IMR-90 (cell line): Measurements from ENCODE around the gene AFAP1L1. TPM values are rescaled to one million over a fixed set of nuclear protein-coding genes. Genes with fewer than 3 reads are reported as not detected.

ENCODE experiments used
- ATAC-seq: fragments of 200-7000 bp; cut with Tn5 transposase; 2 replicates; pipeline ENCODE4 v1.9.1; 2020; ENCODE audit warnings: low read depth, mild to moderate bottlenecking, moderate library complexity
- BruUV-seq: library from RNA; stranded (reverse); fragments of 400-500 nt; replicated peaks from 2 replicates; lab custom pipeline; 2021; lab: Mats Ljungman, UMichigan
- CTCF ChIA-PET: fragments of 300-600 bp; formaldehyde crosslinking; extraction: SDS; loops from one replicate; lab custom pipeline; 2021; ENCODE audit warnings: antibody characterized with exemption; lab: Yijun Ruan, JAX
- POLR2A ChIA-PET: fragments of 300-600 bp; sonication (Branson Sonifier 250); formaldehyde crosslinking; loops from one replicate; lab custom pipeline; 2022; ENCODE audit warnings: antibody characterized with exemption; ENCODE audit not compliant: unreplicated experiment; lab: Charles Lee
- DNase-seq: peaks from one replicate; pipeline ENCODE4 v3.0.0; 2013
- H2AFZ ChIP-seq: replicated peaks from 2 replicates; pipeline ENCODE3; 2013; ENCODE audit warnings: low read length, mild to moderate bottlenecking; ENCODE audit not compliant: poor library complexity
- H2AK5ac ChIP-seq: 2 replicates; pipeline ENCODE4 v1.6.1; 2013; ENCODE audit warnings: low read depth, low read length, inconsistent platforms
- H2AK9ac ChIP-seq: replicated peaks from 2 replicates; pipeline ENCODE3; 2013; ENCODE audit warnings: mild to moderate bottlenecking, low read depth, low read length, moderate library complexity; ENCODE audit not compliant: poor library complexity
- H2BK120ac ChIP-seq: 2 replicates; pipeline ENCODE4 v1.6.1; 2013; ENCODE audit warnings: low read depth, low read length, inconsistent platforms
- H2BK15ac ChIP-seq: 3 replicates; pipeline ENCODE4 v1.6.1; 2013; ENCODE audit warnings: low read depth, low read length, inconsistent platforms
- H2BK20ac ChIP-seq: 2 replicates; pipeline ENCODE4 v1.6.1; 2013; ENCODE audit warnings: low read depth, mild to moderate bottlenecking, inconsistent platforms, low read length, moderate library complexity
- H2BK5ac ChIP-seq: 2 replicates; pipeline ENCODE4 v1.6.1; 2013; ENCODE audit warnings: mild to moderate bottlenecking, low read depth, low read length, inconsistent platforms; ENCODE audit not compliant: poor library complexity, severe bottlenecking
- H3K14ac ChIP-seq: replicated peaks from 2 replicates; pipeline ENCODE4 v1.6.1; 2013; ENCODE audit warnings: low read depth, low read length, inconsistent platforms
- H3K18ac ChIP-seq: 2 replicates; pipeline ENCODE4 v1.6.1; 2013; ENCODE audit warnings: low read depth, low read length, control low read depth
- H3K23ac ChIP-seq: 2 replicates; pipeline ENCODE4 v1.6.1; 2013; ENCODE audit warnings: low read depth, low read length, inconsistent platforms
- H3K27ac ChIP-seq: 2 replicates; pipeline ENCODE4 v1.5.1; 2013; ENCODE audit warnings: mild to moderate bottlenecking, control low read depth, low read length; ENCODE audit not compliant: insufficient read depth
- H3K27me3 ChIP-seq: 2 replicates; pipeline ENCODE4 v1.6.1; 2013; ENCODE audit warnings: low read length; ENCODE audit not compliant: control insufficient read depth, insufficient read depth
- H3K36me3 ChIP-seq: 2 replicates; pipeline ENCODE4 v1.6.1; 2013; ENCODE audit warnings: low read length, mixed read lengths; ENCODE audit not compliant: control insufficient read depth, insufficient read depth
- H3K4ac ChIP-seq: 2 replicates; pipeline ENCODE4 v1.6.1; 2013; ENCODE audit warnings: low read depth, low read length, inconsistent platforms
- H3K4me1 ChIP-seq: 2 replicates; pipeline ENCODE4 v1.6.1; 2013; ENCODE audit warnings: low read length, mixed read lengths; ENCODE audit not compliant: control insufficient read depth, insufficient read depth
- H3K4me2 ChIP-seq: 2 replicates; pipeline ENCODE4 v1.6.1; 2013; ENCODE audit warnings: low read depth, mild to moderate bottlenecking, control low read depth, low read length, moderate library complexity
- H3K4me3 ChIP-seq: 2 replicates; pipeline ENCODE4 v1.5.1; 2013; ENCODE audit warnings: low read depth, mild to moderate bottlenecking, control low read depth, low read length, moderate library complexity; ENCODE audit not compliant: insufficient read depth
- H3K56ac ChIP-seq: 2 replicates; pipeline ENCODE4 v1.6.1; 2013; ENCODE audit warnings: low read length, inconsistent platforms; ENCODE audit not compliant: insufficient read depth; ENCODE audit errors: extremely low read depth
- H3K79me1 ChIP-seq, 2 experiments: 2 replicates each; pipeline ENCODE4 v1.6.1; 2013; ENCODE audit warnings: low read length in 2 of 2, inconsistent platforms in 1 of 2, low read depth in 1 of 2
- H3K9ac ChIP-seq: 2 replicates; pipeline ENCODE4 v1.6.1; 2013; ENCODE audit warnings: low read depth, low read length, control low read depth
- H3K9me1 ChIP-seq: 2 replicates; pipeline ENCODE4 v1.6.1; 2013; ENCODE audit warnings: low read length, inconsistent platforms; ENCODE audit not compliant: insufficient read depth
- H3K9me3 ChIP-seq: 2 replicates; pipeline ENCODE4 v1.6.1; 2013; ENCODE audit warnings: low read length; ENCODE audit not compliant: control insufficient read depth, insufficient read depth
- H4K20me1 ChIP-seq: 2 replicates; pipeline ENCODE4 v1.6.1; 2013; ENCODE audit warnings: low read length, inconsistent platforms; ENCODE audit not compliant: insufficient read depth
- H4K5ac ChIP-seq: 2 replicates; pipeline ENCODE4 v1.6.1; 2013; ENCODE audit warnings: mild to moderate bottlenecking, low read depth, low read length, control low read depth
- H4K8ac ChIP-seq, 2 experiments: 2 replicates each; pipeline ENCODE4 v1.6.1; 2013; ENCODE audit warnings: low read depth in 2 of 2, low read length in 2 of 2, control low read depth in 1 of 2, inconsistent platforms in 1 of 2
- H4K91ac ChIP-seq: 2 replicates; pipeline ENCODE4 v1.6.1; 2013; ENCODE audit warnings: low read depth, low read length, inconsistent platforms; ENCODE audit not compliant: insufficient read depth
- BHLHE40 ChIP-seq: fragments of 150-350 bp; IDR thresholded peaks from 2 replicates; pipeline ENCODE4 v1.6.1; 2016; ENCODE audit warnings: mild to moderate bottlenecking, low read depth, low read length
- CEBPB ChIP-seq: IDR thresholded peaks from 2 replicates; pipeline ENCODE4 v1.6.1; 2012; ENCODE audit warnings: low read depth, low read length, improper control_type of control experiment
- CHD1 ChIP-seq: IDR thresholded peaks from 2 replicates; pipeline ENCODE4 v1.6.1; 2012; ENCODE audit warnings: low read depth, low read length, improper control_type of control experiment
- FOS ChIP-seq: fragments of 150-350 bp; IDR thresholded peaks from 2 replicates; pipeline ENCODE4 v1.6.1; 2016; ENCODE audit warnings: low read depth, low read length
- MAFK ChIP-seq: IDR thresholded peaks from 2 replicates; pipeline ENCODE4 v1.6.1; 2012; ENCODE audit warnings: low read depth, low read length, improper control_type of control experiment
- MAZ ChIP-seq: IDR thresholded peaks from 2 replicates; pipeline ENCODE4 v1.6.1; 2012; ENCODE audit warnings: low read depth, mild to moderate bottlenecking, low read length, improper control_type of control experiment, moderate library complexity, borderline replicate concordance
- NFE2L2 ChIP-seq: fragments of 150-350 bp; IDR thresholded peaks from 2 replicates; pipeline ENCODE4 v1.6.1; 2016; ENCODE audit warnings: low read depth, mild to moderate bottlenecking, low read length
- RAD21 ChIP-seq: IDR thresholded peaks from 2 replicates; pipeline ENCODE4 v1.6.1; 2012; ENCODE audit warnings: low read length, improper control_type of control experiment
- RCOR1 ChIP-seq: IDR thresholded peaks from 2 replicates; pipeline ENCODE4 v1.6.1; 2012; ENCODE audit warnings: mild to moderate bottlenecking, low read length, improper control_type of control experiment; ENCODE audit not compliant: insufficient replicate concordance
- RFX5 ChIP-seq: IDR thresholded peaks from 2 replicates; pipeline ENCODE4 v1.8.0; 2012; ENCODE audit warnings: low read depth, mild to moderate bottlenecking, low read length, moderate library complexity
- SMC3 ChIP-seq: fragments of 150-350 bp; IDR thresholded peaks from 2 replicates; pipeline ENCODE4 v1.6.1; 2016; ENCODE audit warnings: low read depth, mild to moderate bottlenecking, antibody characterized with exemption, low read length, moderate library complexity
- WGBS, 2 experiments: methylation state at CpG; one replicate each; pipeline versions ENCODE4 v1.1.5 to v1.1.7; 2013; ENCODE audit warnings: missing lambda C conversion rate in 2 of 2; ENCODE audit not compliant: insufficient read length in 1 of 2; ENCODE audit errors: extremely low coverage in 2 of 2; 5-methylcytosine and 5-hydroxymethylcytosine counted together
- dilution Hi-C: fragments of 300-500 bp; cut with HindIII; formaldehyde crosslinking; loops from one replicate; pipeline ENCODE4 v1.14.3; 2018; ENCODE audit warnings: low sequenced_read_pairs; ENCODE audit not compliant: unreplicated experiment
- in situ Hi-C: fragments of 300-500 bp; cut with MboI; formaldehyde crosslinking; loops from 3 replicates; pipeline ENCODE4 v1.14.3; 2019; ENCODE audit warnings: low sequenced_read_pairs, inconsistent platforms, mixed read lengths
- intact Hi-C: fragments of 100-400 bp; cut with micrococcal nuclease; formaldehyde crosslinking; loops from 2 replicates; pipeline ENCODE4 v1.10.0; 2022
- polyA plus RNA-seq, 3 experiments: library from polyadenylated mRNA; depleted of rRNA; stranded (reverse); fragments of >200 nt; gene quantifications; 2 replicates each; pipeline ENCODE4 v1.2.3, GENCODE V29; 2012; ENCODE audit warnings: low replicate concordance in 1 of 3
- total RNA-seq: library from RNA; depleted of rRNA; stranded (reverse); fragments of >200 nt; gene quantifications from 2 replicates; pipeline ENCODE4 v1.2.3, GENCODE V29; 2012
- TF ChIP-seq, protein P1 (sequence below): fragments of 150-350 bp; IDR thresholded peaks from 2 replicates; pipeline ENCODE4 v1.6.1; 2017; ENCODE audit warnings: mild to moderate bottlenecking, antibody characterized with exemption, low read length, low read depth
- TF ChIP-seq, protein P2 (sequence below): fragments of 150-350 bp; IDR thresholded peaks from 2 replicates; pipeline ENCODE4 v1.6.1; 2016; ENCODE audit warnings: low read depth, mild to moderate bottlenecking, low read length, moderate library complexity, borderline replicate concordance
- TF ChIP-seq, protein P3 (sequence below): conservative IDR thresholded peaks from 2 replicates; pipeline ENCODE4 v1.5.1; 2012; ENCODE audit warnings: mild to moderate bottlenecking, low read depth, low read length, improper control_type of control experiment

The AFAP1L1 gene
- total and polyA plus RNA-seq, 2 of the 4 experiments (the other 2 are of a cell fraction): 3.3 to 5.7 TPM

DNA sequence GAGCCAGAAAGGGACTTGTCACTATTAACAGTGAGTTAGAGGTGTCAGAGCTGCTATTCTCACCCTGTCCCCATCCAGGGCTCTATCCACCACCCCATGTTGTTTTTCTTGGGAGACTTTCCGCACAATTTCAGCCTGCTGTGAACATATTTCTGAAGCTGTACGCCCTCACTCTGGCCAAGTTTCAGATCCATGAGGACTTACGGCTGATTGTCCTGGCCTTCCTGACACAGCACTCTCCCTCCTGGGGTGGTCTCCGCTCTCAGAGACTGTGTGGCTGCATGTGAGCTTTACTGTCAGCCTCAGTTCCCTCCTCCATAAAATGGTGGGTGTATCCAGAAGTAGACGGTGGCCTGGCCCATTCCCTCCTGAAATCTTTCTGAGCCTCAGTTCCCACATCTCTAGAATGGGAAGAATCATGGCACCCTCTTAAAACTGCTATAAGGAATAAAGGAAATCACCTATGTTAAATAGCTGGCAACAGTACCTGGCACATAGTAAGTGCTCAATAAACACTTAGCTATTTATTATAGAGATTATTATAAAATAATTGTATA is 108.2 kb downstream of the AFAP1L1 start:
- intact Hi-C loops: no loop called here

More for the DNA sequence above, 108.2 kb downstream of the AFAP1L1 start:
- no peak overlapping the region for H3K18ac ChIP-seq
- H3K4me2 ChIP-seq: no peak overlapping the region
- no peak overlapping the region for H3K4me3 ChIP-seq
- no peak overlapping the region for H3K4ac ChIP-seq
- peaks cover 11% of the 10 kb centered on the region for H3K4me1 ChIP-seq
- DNase-seq: no peak
- H3K56ac ChIP-seq: no peak overlapping the region
- H3K27ac ChIP-seq: no peak overlapping the region
- H2BK15ac ChIP-seq: peak overlapping the region; percentile 67; the same call in 2 of the 3 replicates
- CTCF ChIA-PET: interaction anchor here (3.2 kb wide), 1 partner anchor 54 kb away, joined by 19 read pairs; no protein-coding TSS in a partner anchor
- no peaks in the 10 kb centered on the region for H3K27me3 ChIP-seq
- 0 out of 2 replicates have a peak overlapping the region, but pooled peaks have one; percentile 15 for H4K91ac ChIP-seq
- POLR2A ChIA-PET: no interaction called here
- ATAC-seq: no peak
- in situ Hi-C loops (no loop called here), dilution Hi-C loops (no loop called here)
- no peak overlapping the region for H4K5ac ChIP-seq
- no TSS peak for BruUV-seq
- H3K36me3 ChIP-seq: no peaks in the 10 kb centered on the region
- H2AFZ ChIP-seq: no peak overlapping the region
- H2BK5ac ChIP-seq: no peak overlapping the region
- H4K8ac ChIP-seq: no peak overlapping the region; a peak in 1 of 4 replicates
- no peak overlapping the region for H3K23ac ChIP-seq
- no peaks in the 10 kb centered on the region for H3K9me3 ChIP-seq
- H3K9ac ChIP-seq: no peak overlapping the region
- H2BK120ac ChIP-seq: no peak overlapping the region
- 90% methylated on average over 2 of the region's 5 CpGs; no CpG with 5 or more reads in 1 of the 2 experiments for WGBS, 2 experiments
- H3K9me1 ChIP-seq: no peaks in the 10 kb centered on the region
- no peak overlapping the region; the same call in 1 of the 2 replicates for H2BK20ac ChIP-seq
- no peaks in the 10 kb centered on the region for H4K20me1 ChIP-seq
- peak overlapping the region; percentile 14; the same call in 1 of the 2 replicates for H2AK5ac ChIP-seq
- H3K14ac ChIP-seq: no peak overlapping the region
- TF ChIP-seq, protein P1, sequence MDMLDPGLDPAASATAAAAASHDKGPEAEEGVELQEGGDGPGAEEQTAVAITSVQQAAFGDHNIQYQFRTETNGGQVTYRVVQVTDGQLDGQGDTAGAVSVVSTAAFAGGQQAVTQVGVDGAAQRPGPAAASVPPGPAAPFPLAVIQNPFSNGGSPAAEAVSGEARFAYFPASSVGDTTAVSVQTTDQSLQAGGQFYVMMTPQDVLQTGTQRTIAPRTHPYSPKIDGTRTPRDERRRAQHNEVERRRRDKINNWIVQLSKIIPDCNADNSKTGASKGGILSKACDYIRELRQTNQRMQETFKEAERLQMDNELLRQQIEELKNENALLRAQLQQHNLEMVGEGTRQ: no peak
- TF ChIP-seq RCOR1 (no peak), MAZ (no peak), CHD1 (no peak), BHLHE40 (no peak), MAFK (no peak), RAD21 (no peak), FOS (no peak), CEBPB (no peak), SMC3 (no peak), RFX5 (no peak), NFE2L2 (no peak)
- TF ChIP-seq, protein P2, sequence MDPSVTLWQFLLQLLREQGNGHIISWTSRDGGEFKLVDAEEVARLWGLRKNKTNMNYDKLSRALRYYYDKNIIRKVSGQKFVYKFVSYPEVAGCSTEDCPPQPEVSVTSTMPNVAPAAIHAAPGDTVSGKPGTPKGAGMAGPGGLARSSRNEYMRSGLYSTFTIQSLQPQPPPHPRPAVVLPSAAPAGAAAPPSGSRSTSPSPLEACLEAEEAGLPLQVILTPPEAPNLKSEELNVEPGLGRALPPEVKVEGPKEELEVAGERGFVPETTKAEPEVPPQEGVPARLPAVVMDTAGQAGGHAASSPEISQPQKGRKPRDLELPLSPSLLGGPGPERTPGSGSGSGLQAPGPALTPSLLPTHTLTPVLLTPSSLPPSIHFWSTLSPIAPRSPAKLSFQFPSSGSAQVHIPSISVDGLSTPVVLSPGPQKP: no peak
- TF ChIP-seq, protein P3, sequence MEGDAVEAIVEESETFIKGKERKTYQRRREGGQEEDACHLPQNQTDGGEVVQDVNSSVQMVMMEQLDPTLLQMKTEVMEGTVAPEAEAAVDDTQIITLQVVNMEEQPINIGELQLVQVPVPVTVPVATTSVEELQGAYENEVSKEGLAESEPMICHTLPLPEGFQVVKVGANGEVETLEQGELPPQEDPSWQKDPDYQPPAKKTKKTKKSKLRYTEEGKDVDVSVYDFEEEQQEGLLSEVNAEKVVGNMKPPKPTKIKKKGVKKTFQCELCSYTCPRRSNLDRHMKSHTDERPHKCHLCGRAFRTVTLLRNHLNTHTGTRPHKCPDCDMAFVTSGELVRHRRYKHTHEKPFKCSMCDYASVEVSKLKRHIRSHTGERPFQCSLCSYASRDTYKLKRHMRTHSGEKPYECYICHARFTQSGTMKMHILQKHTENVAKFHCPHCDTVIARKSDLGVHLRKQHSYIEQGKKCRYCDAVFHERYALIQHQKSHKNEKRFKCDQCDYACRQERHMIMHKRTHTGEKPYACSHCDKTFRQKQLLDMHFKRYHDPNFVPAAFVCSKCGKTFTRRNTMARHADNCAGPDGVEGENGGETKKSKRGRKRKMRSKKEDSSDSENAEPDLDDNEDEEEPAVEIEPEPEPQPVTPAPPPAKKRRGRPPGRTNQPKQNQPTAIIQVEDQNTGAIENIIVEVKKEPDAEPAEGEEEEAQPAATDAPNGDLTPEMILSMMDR: no peak
- H2AK9ac ChIP-seq: no peak overlapping the region
- H3K79me1 ChIP-seq: peaks cover 0 to 5% of the 10 kb centered on the region in 2 experiments; a peak in 1 of 4 replicates
